ENCODE data around the gene NPAS1. TPM values are rescaled to one million over a fixed set of nuclear protein-coding genes. Genes with fewer than 3 reads are reported as not detected.
"Not testable (repeated sequence)": the region's sequence is repeated elsewhere in the genome, so short reads cannot be mapped to it uniquely, and the experiment has no call there.

NPAS1 gene
- total and polyA plus RNA-seq, 5 experiments from 2014 or later, result 0.16 to 1.1 (median 0.60) TPM

- Mint-ChIP-seq H3K27me3 (peaks cover 0 to 11% (median 2%) of the 10 kb centered on the region in 5 donors), H3K4me3 (no peak overlapping the region), H3K27ac (peak overlapping the region in 1 of 10 donors; percentile 28), H3K4me1 (peaks cover 0 to 15% (median 12%) of the 10 kb centered on the region in 4 donors), H3K36me3 (peaks cover 0 to 8% (median under 1%) of the 10 kb centered on the region in 3 donors), H3K9me3 (peaks cover 0 to 2% (median 0%) of the 10 kb centered on the region in 9 donors)
- DNase-seq, result no peak
- POLR2A ChIA-PET, result no interaction called here
- no peak for ATAC-seq
Observed at GRCh38 chr19:47006496-47006895, 13.1 kb upstream of the NPAS1 start.

GRCh38 chr19:47010549-47010948 lies 9.1 kb upstream of the NPAS1 start:
- POLR2A ChIA-PET, result interaction anchor here (0.7 to 1.0 kb wide), 2 partner anchors 11 to 102 kb away, joined by 3 read pairs; no protein-coding TSS in a partner anchor
- ATAC-seq, H3K4me3 Mint-ChIP-seq, H3K9me3 Mint-ChIP-seq, DNase-seq, H3K36me3 Mint-ChIP-seq: not testable (repeated sequence)
- Mint-ChIP-seq H3K27ac (peak overlapping the region in 1 of 10 donors; percentile 56), H3K4me1 (peaks cover 2 to 11% (median 6%) of the 10 kb centered on the region in 4 donors), H3K27me3 (peaks cover 4 to 14% (median 8%) of the 10 kb centered on the region in 5 donors)

- no peaks in the 10 kb centered on the region for H3K36me3 Mint-ChIP-seq
- POLR2A ChIA-PET, result interaction anchor here (0.6 kb wide), 1 partner anchor 138 kb away, joined by 3 read pairs; no protein-coding TSS in a partner anchor
- H3K27me3 Mint-ChIP-seq, result peaks cover 4 to 13% (median 8%) of the 10 kb centered on the region in 5 donors
- no peaks in the 10 kb centered on the region for H3K9me3 Mint-ChIP-seq
- H3K4me1 Mint-ChIP-seq, result peaks cover 2 to 11% (median 6%) of the 10 kb centered on the region in 4 donors
- no peak overlapping the region for H3K27ac Mint-ChIP-seq
- ATAC-seq (no peak), DNase-seq (no peak)
- peak overlapping the region in 1 of 10 donors; percentile 7 for H3K4me3 Mint-ChIP-seq
Observed at GRCh38 chr19:47012617-47013016, 7.0 kb upstream of the NPAS1 start.

- Mint-ChIP-seq H3K9me3 (no peaks in the 10 kb centered on the region), H3K36me3 (no peaks in the 10 kb centered on the region), H3K27ac (peak overlapping the region in 1 of 10 donors; percentile 63), H3K4me3 (peak overlapping the region in 2 of 10 donors; percentile 30 to 31), H3K4me1 (peaks cover 2 to 11% (median 6%) of the 10 kb centered on the region in 4 donors), H3K27me3 (peaks cover 4 to 13% (median 8%) of the 10 kb centered on the region in 5 donors)
- POLR2A ChIA-PET, result interaction anchor here (0.5 to 0.6 kb wide), 2 partner anchors 104 to 138 kb away, joined by 3 read pairs; no protein-coding TSS in a partner anchor
- DNase-seq, result peak in 8 of 10 donors; percentile 35 to 69 (median 60)
- ATAC-seq, result peak; percentile 61 to 86
Observed at GRCh38 chr19:47013041-47013517, 6.6 kb upstream of the NPAS1 start.

- DNase-seq (no peak), ATAC-seq (no peak)
- POLR2A ChIA-PET, result no interaction called here
- H3K36me3 Mint-ChIP-seq, result no peaks in the 10 kb centered on the region
- peaks cover 7 to 34% (median 24%) of the 10 kb centered on the region in 5 donors for H3K27me3 Mint-ChIP-seq
- H3K4me1 Mint-ChIP-seq, result peaks cover 5 to 18% (median 13%) of the 10 kb centered on the region in 4 donors
- H3K27ac Mint-ChIP-seq, result no peak overlapping the region
- no peaks in the 10 kb centered on the region for H3K9me3 Mint-ChIP-seq
- H3K4me3 Mint-ChIP-seq, result peak overlapping the region in 8 of 10 donors; percentile 22 to 72 (median 46)
Observed at GRCh38 chr19:47018923-47019322, 714 bp upstream of the NPAS1 start.

GRCh38 chr19:47020132-47020805 lies 632 bp downstream of the NPAS1 start:
- DNase-seq (no peak), ATAC-seq (peak; percentile 34 to 52)
- Mint-ChIP-seq H3K27ac (no peak overlapping the region), H3K4me1 (peaks cover 5 to 18% (median 13%) of the 10 kb centered on the region in 4 donors), H3K4me3 (peak overlapping the region in 4 of 10 donors; percentile 14 to 66 (median 46)), H3K9me3 (no peaks in the 10 kb centered on the region), H3K27me3 (peaks cover 7 to 40% (median 32%) of the 10 kb centered on the region in 5 donors), H3K36me3 (no peaks in the 10 kb centered on the region)
- POLR2A ChIA-PET, result interaction anchor here (0.7 to 1.2 kb wide), 3 partner anchors 17 to 67 kb away, joined by 3 to 5 read pairs (median 3); no protein-coding TSS in a partner anchor

- POLR2A ChIA-PET, result interaction anchor here (0.6 to 0.7 kb wide), 3 partner anchors 10 to 66 kb away, joined by 3 to 5 read pairs (median 3); no protein-coding TSS in a partner anchor
- peak overlapping the region in 1 of 10 donors; percentile 49 for H3K27ac Mint-ChIP-seq
- ATAC-seq (no peak), DNase-seq (no peak)
- peak overlapping the region in 9 of 10 donors; percentile 37 to 75 (median 69) for H3K4me3 Mint-ChIP-seq
- H3K9me3 Mint-ChIP-seq, result no peaks in the 10 kb centered on the region
- H3K4me1 Mint-ChIP-seq, result peaks cover 5 to 18% (median 13%) of the 10 kb centered on the region in 4 donors
- peaks cover 10 to 47% (median 37%) of the 10 kb centered on the region in 5 donors for H3K27me3 Mint-ChIP-seq
- H3K36me3 Mint-ChIP-seq, result no peaks in the 10 kb centered on the region
Observed at GRCh38 chr19:47020992-47021496, 1.4 kb downstream of the NPAS1 start.

- H3K4me1 Mint-ChIP-seq, result peaks cover 5 to 18% (median 13%) of the 10 kb centered on the region in 4 donors
- H3K4me3 Mint-ChIP-seq, result peak overlapping the region in 3 of 10 donors; percentile 37 to 75 (median 61)
- no peak for ATAC-seq
- POLR2A ChIA-PET, result interaction anchor here (0.6 kb wide), 1 partner anchor 11 kb away, joined by 3 read pairs; no protein-coding TSS in a partner anchor
- peak overlapping the region in 1 of 10 donors; percentile 49 for H3K27ac Mint-ChIP-seq
- no peak for DNase-seq
- H3K27me3 Mint-ChIP-seq, result peaks cover 13 to 52% (median 40%) of the 10 kb centered on the region in 5 donors
- H3K9me3 Mint-ChIP-seq, result no peaks in the 10 kb centered on the region
- H3K36me3 Mint-ChIP-seq, result no peaks in the 10 kb centered on the region
Observed at GRCh38 chr19:47021536-47022139, 2.0 kb downstream of the NPAS1 start.

GRCh38 chr19:47022140-47022536 lies 2.5 kb downstream of the NPAS1 start:
- DNase-seq (no peak), ATAC-seq (no peak)
- Mint-ChIP-seq H3K9me3 (no peaks in the 10 kb centered on the region), H3K4me1 (peaks cover 5 to 18% (median 13%) of the 10 kb centered on the region in 4 donors), H3K27me3 (peaks cover 13 to 57% (median 39%) of the 10 kb centered on the region in 5 donors), H3K27ac (peak overlapping the region in 1 of 10 donors; percentile 17), H3K4me3 (peak overlapping the region in 2 of 10 donors; percentile 23 to 61), H3K36me3 (no peaks in the 10 kb centered on the region)
- POLR2A ChIA-PET, result no interaction called here

- Mint-ChIP-seq H3K36me3 (no peaks in the 10 kb centered on the region), H3K27ac (peak overlapping the region in 1 of 10 donors; percentile 49), H3K4me1 (peaks cover 5 to 18% (median 13%) of the 10 kb centered on the region in 4 donors), H3K4me3 (peak overlapping the region in 2 of 10 donors; percentile 27 to 33), H3K27me3 (peaks cover 16 to 63% (median 42%) of the 10 kb centered on the region in 5 donors), H3K9me3 (no peaks in the 10 kb centered on the region)
- POLR2A ChIA-PET, result interaction anchor here (0.8 kb wide), 1 partner anchor 87 kb away, joined by 6 read pairs; no protein-coding TSS in a partner anchor
- DNase-seq, result no peak
- peak in 1 of 2 donors; percentile 16 for ATAC-seq
Observed at GRCh38 chr19:47022541-47023447, 3.2 kb downstream of the NPAS1 start.

- no peak overlapping the region for H3K27ac Mint-ChIP-seq
- peak; percentile 33 to 44 for ATAC-seq
- H3K36me3 Mint-ChIP-seq, result no peaks in the 10 kb centered on the region
- DNase-seq, result no peak
- H3K4me1 Mint-ChIP-seq, result peaks cover 5 to 18% (median 13%) of the 10 kb centered on the region in 4 donors
- H3K27me3 Mint-ChIP-seq, result peaks cover 16 to 67% (median 44%) of the 10 kb centered on the region in 5 donors
- peak overlapping the region in 1 of 10 donors; percentile 33 for H3K4me3 Mint-ChIP-seq
- no peaks in the 10 kb centered on the region for H3K9me3 Mint-ChIP-seq
- POLR2A ChIA-PET, result interaction anchor here (0.8 kb wide), 1 partner anchor 87 kb away, joined by 6 read pairs; no protein-coding TSS in a partner anchor
Observed at GRCh38 chr19:47023448-47023794, 3.8 kb downstream of the NPAS1 start.

Data from naive thymus-derived CD8-positive, alpha-beta T cell (primary cell).